Gastrocnemius medialis (tissue), 4 donors: ENCODE data around the gene KCNK6.

Experiments used
- CTCF ChIP-seq, 5 experiments: fragments of 450-650 bp in 3 of 5; fragments of 200-600 bp in 2 of 5; sonication (generic) in 2 of 5; IDR thresholded peaks in 4 of 5; conservative IDR thresholded peaks in 1 of 5; 1 replicate in 4 of 5; 2 replicates in 1 of 5; pipeline ENCODE4 v1.5.1; 2016 to 2019; ENCODE audit warnings: antibody characterized with exemption in 5 of 5, mild to moderate bottlenecking in 3 of 5, moderate library complexity in 3 of 5
- POLR2A ChIP-seq, 2 donors: fragments of 450-650 bp; IDR thresholded peaks; one replicate each; pipeline ENCODE4 v1.6.1; 2017; ENCODE audit warnings: antibody characterized with exemption in 2 of 2, mild to moderate bottlenecking in 2 of 2, moderate library complexity in 2 of 2

GRCh38 chr19:38326591-38326990 is 6.9 kb downstream of the KCNK6 start:
- TF ChIP-seq CTCF (IDR thresholded peaks at IDR 0.05 in 4 of 5, conservative IDR thresholded peaks at IDR 0.05 in 1 of 5) (no peak), POLR2A (IDR thresholded peaks at IDR 0.05) (no peak)
